A549 (cell line): ENCODE results near the gene CLCF1. TPM values are rescaled to one million over a fixed set of nuclear protein-coding genes. Genes with fewer than 3 reads are reported as not detected.

Experiments
- ATAC-seq, 2 experiments: fragments of 200-7000 bp in 1 of 2; fragments of >200 bp in 1 of 2; cut with Nextera tagmentation in 1 of 2; cut with Tn5 transposase in 1 of 2; 3 replicates each; pipeline versions ENCODE4 v1.8.0 to v1.9.1; 2018 to 2020; ENCODE audit warnings: mild to moderate bottlenecking in 1 of 2, moderate library complexity in 1 of 2
- CTCF ChIA-PET: fragments of 300-600 bp; sonication (Branson Sonifier 250); formaldehyde crosslinking; extraction: SDS; loops from one replicate; lab custom pipeline; 2021; ENCODE audit warnings: antibody characterized with exemption, inconsistent platforms; lab: Yijun Ruan, JAX
- POLR2A ChIA-PET: fragments of 350-600 bp; formaldehyde crosslinking; extraction: SDS; loops from one replicate; lab custom pipeline; 2021; ENCODE audit warnings: antibody characterized with exemption, inconsistent platforms; lab: Yijun Ruan, JAX
- DNase-seq, 2 experiments: peaks; one replicate each; pipeline versions ENCODE4 v3.0.0 to v3.0.0-alpha.2; 2011 to 2016; ENCODE audit warnings: low read depth in 1 of 2, low spot score in 1 of 2
- FAIRE-seq: peaks from 2 replicates; lab custom pipeline; 2011; peaks lifted over from hg19 to GRCh38; lab: Jason Lieb, UNC
- H3K27ac ChIP-seq, 2 experiments: fragments of >200 bp; sonication (Bioruptor Twin); formaldehyde crosslinking; 3 replicates each; pipeline ENCODE4 v1.5.1; 2016 to 2017
- H3K4me1 ChIP-seq: fragments of >200 bp; sonication (Bioruptor Twin); formaldehyde crosslinking; 3 replicates; pipeline ENCODE4 v1.6.1; 2016
- H3K4me2 ChIP-seq: fragments of >200 bp; sonication (Bioruptor Twin); formaldehyde crosslinking; 3 replicates; pipeline ENCODE4 v1.6.1; 2016
- H3K4me3 ChIP-seq: fragments of >200 bp; sonication (Bioruptor Twin); formaldehyde crosslinking; 3 replicates; pipeline ENCODE4 v1.5.1; 2016
- H3K9me3 ChIP-seq: fragments of >200 bp; sonication (Bioruptor Twin); formaldehyde crosslinking; 3 replicates; pipeline ENCODE4 v1.6.1; 2016
- CBX2 ChIP-seq: fragments of 200-600 bp; sonication (generic); IDR thresholded peaks from 2 replicates; pipeline ENCODE4 v1.6.1; 2016; ENCODE audit warnings: low read depth, mild to moderate bottlenecking, borderline replicate concordance
- CHD2 ChIP-seq: fragments of 150-350 bp; IDR thresholded peaks from 2 replicates; pipeline ENCODE4 v1.6.1; 2014; ENCODE audit warnings: low read length; ENCODE audit not compliant: partially characterized antibody
- EP300 ChIP-seq, 2 experiments: fragments of >200 bp; sonication (Bioruptor Twin); formaldehyde crosslinking; IDR thresholded peaks; 2 replicates in 1 of 2; 3 replicates in 1 of 2; pipeline ENCODE4 v1.6.1; 2016 to 2017
- ESRRA ChIP-seq: fragments of 150-350 bp; IDR thresholded peaks from 2 replicates; pipeline ENCODE4 v1.6.1; 2014; ENCODE audit warnings: mild to moderate bottlenecking, low read length, borderline replicate concordance
- FOSL2 ChIP-seq, 2 experiments: fragments of 450-650 bp in 1 of 2; fragments of >200 bp in 1 of 2; sonication (Bioruptor Twin) in 1 of 2; formaldehyde crosslinking; IDR thresholded peaks; 2 replicates each; pipeline versions ENCODE4 v1.5.0 to v1.6.1; 2016 to 2020; ENCODE audit warnings: mild to moderate bottlenecking in 1 of 2, moderate library complexity in 1 of 2
- GATA3 ChIP-seq: IDR thresholded peaks from 2 replicates; pipeline ENCODE4 v1.6.1; 2012; ENCODE audit warnings: borderline replicate concordance
- HEYL ChIP-seq: fragments of 250-450 bp; sonication (Bioruptor Pico); IDR thresholded peaks from 2 replicates; pipeline ENCODE4 v1.8.0; 2021; ENCODE audit warnings: mild to moderate bottlenecking, moderate library complexity
- HOXB13 ChIP-seq: fragments of 250-450 bp; sonication (Bioruptor Pico); IDR thresholded peaks from 2 replicates; pipeline ENCODE4 v1.5.0; 2020; ENCODE audit warnings: low read depth, mild to moderate bottlenecking, moderate library complexity
- HOXB5 ChIP-seq: fragments of 250-450 bp; sonication (Bioruptor Pico); IDR thresholded peaks from 2 replicates; pipeline ENCODE4 v1.5.0; 2020; ENCODE audit warnings: mild to moderate bottlenecking, moderate library complexity
- JUN ChIP-seq, 2 experiments: fragments of >200 bp; sonication (Bioruptor Twin); formaldehyde crosslinking; IDR thresholded peaks; 2 replicates in 1 of 2; 3 replicates in 1 of 2; pipeline ENCODE4 v1.6.1; 2016 to 2017
- JUNB ChIP-seq: fragments of >200 bp; sonication (Bioruptor Twin); formaldehyde crosslinking; IDR thresholded peaks from 2 replicates; pipeline ENCODE4 v1.6.1; 2016
- KDM1A ChIP-seq: fragments of 200-600 bp; sonication (generic); IDR thresholded peaks from 2 replicates; pipeline ENCODE4 v1.6.1; 2016; ENCODE audit warnings: low read depth, mild to moderate bottlenecking
- KDM5A ChIP-seq: fragments of 200-600 bp; sonication (generic); IDR thresholded peaks from 2 replicates; pipeline ENCODE4 v1.6.1; 2016; ENCODE audit warnings: antibody characterized with exemption, mild to moderate bottlenecking
- MAZ ChIP-seq: fragments of 150-350 bp; IDR thresholded peaks from 2 replicates; pipeline ENCODE4 v1.6.1; 2014; ENCODE audit warnings: antibody characterized with exemption, low read depth, low read length, borderline replicate concordance
- MYC ChIP-seq: IDR thresholded peaks from 2 replicates; pipeline ENCODE4 v1.6.1; 2012; ENCODE audit warnings: mild to moderate bottlenecking, inconsistent platforms, low read length, improper control_type of control experiment, borderline replicate concordance
- NFE2L2 ChIP-seq: fragments of 150-350 bp; conservative IDR thresholded peaks from 2 replicates; pipeline ENCODE4 v1.6.1; 2014; ENCODE audit warnings: low read length
- NPAS2 ChIP-seq: fragments of 250-450 bp; sonication (Bioruptor Pico); IDR thresholded peaks from 2 replicates; pipeline ENCODE4 v1.8.0; 2022; ENCODE audit warnings: mild to moderate bottlenecking, moderate library complexity, borderline replicate concordance
- NR3C1 ChIP-seq: fragments of >200 bp; sonication (Bioruptor Twin); formaldehyde crosslinking; IDR thresholded peaks from 3 replicates; pipeline ENCODE4 v1.6.1; 2017
- POLR2AphosphoS2 ChIP-seq: conservative IDR thresholded peaks from 2 replicates; pipeline ENCODE4 v1.6.1; 2012; ENCODE audit warnings: low read length, improper control_type of control experiment, inconsistent platforms
- RCOR1 ChIP-seq: fragments of 150-350 bp; IDR thresholded peaks from 2 replicates; pipeline ENCODE4 v1.6.1; 2014; ENCODE audit warnings: antibody characterized with exemption, low read length, low read depth
- SMC3 ChIP-seq: fragments of >200 bp; sonication (Bioruptor Twin); formaldehyde crosslinking; IDR thresholded peaks from 3 replicates; pipeline ENCODE4 v1.6.1; 2018; ENCODE audit warnings: inconsistent platforms
- SREBF2 ChIP-seq: fragments of 450-650 bp; IDR thresholded peaks from 2 replicates; pipeline ENCODE4 v1.6.1; 2014; ENCODE audit warnings: mild to moderate bottlenecking, moderate library complexity
- ZFP36 ChIP-seq: fragments of 450-650 bp; IDR thresholded peaks from 2 replicates; pipeline ENCODE4 v1.6.1; 2014; ENCODE audit warnings: borderline replicate concordance; ENCODE audit not compliant: partially characterized antibody
- ZNF302 ChIP-seq: fragments of 250-450 bp; sonication (Bioruptor Pico); IDR thresholded peaks from 2 replicates; pipeline ENCODE4 v1.9.0; 2021; ENCODE audit warnings: inconsistent platforms, mild to moderate bottlenecking, moderate library complexity
- ZSCAN20 ChIP-seq: fragments of 250-450 bp; sonication (Bioruptor Pico); IDR thresholded peaks from 2 replicates; pipeline ENCODE4 v1.8.0; 2022; ENCODE audit warnings: mild to moderate bottlenecking, moderate library complexity
- WGBS: methylation state at CpG from one replicate; pipeline ENCODE4 v1.1.6; 2017; ENCODE audit errors: missing lambda C conversion rate; 5-methylcytosine and 5-hydroxymethylcytosine counted together
- polyA plus RNA-seq, 4 experiments: library from polyadenylated mRNA; depleted of rRNA in 3 of 4; stranded (reverse); fragments of >200 nt; fragmentation: RNase III in 1 of 4; extraction: RNeasy Plus Mini Kit Qiagen cat#74134 plus additional on column Dnase treatment in 1 of 4; gene quantifications; 2 replicates in 3 of 4; 3 replicates in 1 of 4; pipeline ENCODE4 v1.2.3, GENCODE V29; 2011 to 2017
- TF ChIP-seq, protein P1 (sequence below): fragments of >200 bp; sonication (Bioruptor Twin); formaldehyde crosslinking; IDR thresholded peaks from 3 replicates; pipeline ENCODE4 v1.6.1; 2016
- TF ChIP-seq, protein P2 (sequence below): fragments of 150-350 bp; IDR thresholded peaks from 2 replicates; pipeline ENCODE4 v1.6.1; 2014; ENCODE audit warnings: low read depth, mild to moderate bottlenecking, low read length
- TF ChIP-seq, protein P3 (sequence below): fragments of >200 bp; sonication (Bioruptor Twin); formaldehyde crosslinking; IDR thresholded peaks from 3 replicates; pipeline ENCODE4 v1.5.1; 2016
- TF ChIP-seq, protein P4 (sequence below): IDR thresholded peaks from 2 replicates; pipeline ENCODE4 v1.6.1; 2012
- TF ChIP-seq, protein P5 (sequence below): fragments of 250-450 bp; sonication (Bioruptor Pico); IDR thresholded peaks from 2 replicates; pipeline ENCODE4 v1.5.0; 2021; ENCODE audit warnings: mild to moderate bottlenecking, moderate library complexity, borderline replicate concordance

The CLCF1 gene
- polyA plus RNA-seq, 2 of the 4 experiments (the other 2 are of a cell fraction), result 23.9 to 31.0 TPM

DNA sequence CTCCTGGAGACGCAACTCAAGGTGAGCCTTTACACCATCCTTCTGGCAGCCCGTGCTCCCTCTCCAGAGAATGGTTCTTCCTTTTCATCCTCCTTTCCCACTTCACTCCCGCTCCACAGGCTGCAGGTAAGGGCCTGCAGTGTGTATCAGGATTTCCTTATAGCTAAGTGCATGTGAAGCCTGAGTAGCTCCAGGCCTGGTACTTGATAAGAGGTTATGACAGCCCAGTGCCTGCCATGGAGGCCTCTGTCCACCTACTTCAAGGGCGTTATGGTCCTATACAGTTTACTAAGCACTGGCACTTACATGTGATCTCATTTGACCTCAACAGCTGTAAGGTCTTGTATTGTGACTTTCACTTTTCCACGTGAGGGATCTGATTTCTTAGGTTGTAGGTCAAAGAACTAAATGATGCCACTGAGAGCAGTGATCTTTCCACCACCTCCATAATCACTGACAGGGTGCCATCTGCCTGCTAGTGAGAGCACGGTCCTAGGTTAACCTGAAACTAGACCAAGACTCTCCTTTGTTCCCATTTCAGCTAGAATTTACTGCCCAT lies 52.0 kb downstream of the CLCF1 start:
- peaks cover 7% of the 10 kb centered on the region for H3K4me1 ChIP-seq
- no peak for DNase-seq
- TF ChIP-seq SREBF2 (no peak), MAZ (no peak), POLR2AphosphoS2 (no peak), ZNF302 (CRISPR knock-in tag) (no peak), ZFP36 (no peak), NFE2L2 (no peak), CHD2 (no peak), RCOR1 (no peak), HOXB5 (CRISPR knock-in tag) (no peak), JUNB (no peak), KDM1A (no peak), HOXB13 (CRISPR knock-in tag) (no peak), ESRRA (no peak), JUN (IDR thresholded peaks at IDR 0.05) (no peak), NR3C1 (no peak), KDM5A (no peak), EP300 (IDR thresholded peaks at IDR 0.05) (no peak), ZSCAN20 (CRISPR knock-in tag) (no peak)
- TF ChIP-seq, protein P1, sequence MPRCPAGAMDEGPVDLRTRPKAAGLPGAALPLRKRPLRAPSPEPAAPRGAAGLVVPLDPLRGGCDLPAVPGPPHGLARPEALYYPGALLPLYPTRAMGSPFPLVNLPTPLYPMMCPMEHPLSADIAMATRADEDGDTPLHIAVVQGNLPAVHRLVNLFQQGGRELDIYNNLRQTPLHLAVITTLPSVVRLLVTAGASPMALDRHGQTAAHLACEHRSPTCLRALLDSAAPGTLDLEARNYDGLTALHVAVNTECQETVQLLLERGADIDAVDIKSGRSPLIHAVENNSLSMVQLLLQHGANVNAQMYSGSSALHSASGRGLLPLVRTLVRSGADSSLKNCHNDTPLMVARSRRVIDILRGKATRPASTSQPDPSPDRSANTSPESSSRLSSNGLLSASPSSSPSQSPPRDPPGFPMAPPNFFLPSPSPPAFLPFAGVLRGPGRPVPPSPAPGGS, result no peak
- TF ChIP-seq, protein P2, sequence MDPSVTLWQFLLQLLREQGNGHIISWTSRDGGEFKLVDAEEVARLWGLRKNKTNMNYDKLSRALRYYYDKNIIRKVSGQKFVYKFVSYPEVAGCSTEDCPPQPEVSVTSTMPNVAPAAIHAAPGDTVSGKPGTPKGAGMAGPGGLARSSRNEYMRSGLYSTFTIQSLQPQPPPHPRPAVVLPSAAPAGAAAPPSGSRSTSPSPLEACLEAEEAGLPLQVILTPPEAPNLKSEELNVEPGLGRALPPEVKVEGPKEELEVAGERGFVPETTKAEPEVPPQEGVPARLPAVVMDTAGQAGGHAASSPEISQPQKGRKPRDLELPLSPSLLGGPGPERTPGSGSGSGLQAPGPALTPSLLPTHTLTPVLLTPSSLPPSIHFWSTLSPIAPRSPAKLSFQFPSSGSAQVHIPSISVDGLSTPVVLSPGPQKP, result no peak
- 89% methylated on average over 6 of the region's 6 CpGs for WGBS
- no peak for ATAC-seq
- H3K4me3 ChIP-seq, result no peak overlapping the region
- no peak overlapping the region for H3K4me2 ChIP-seq
- ChIA-PET CTCF (interaction anchor here (0.6 to 12.3 kb wide), 11 partner anchors 10 to 61 kb away, joined by 3 to 178 read pairs (median 8); partner anchors contain the start of gene GRK2), POLR2A (no interaction called here)
- H3K27ac ChIP-seq, result no peak overlapping the region
- FAIRE-seq, result no peak
- no peaks in the 10 kb centered on the region for H3K9me3 ChIP-seq

DNA sequence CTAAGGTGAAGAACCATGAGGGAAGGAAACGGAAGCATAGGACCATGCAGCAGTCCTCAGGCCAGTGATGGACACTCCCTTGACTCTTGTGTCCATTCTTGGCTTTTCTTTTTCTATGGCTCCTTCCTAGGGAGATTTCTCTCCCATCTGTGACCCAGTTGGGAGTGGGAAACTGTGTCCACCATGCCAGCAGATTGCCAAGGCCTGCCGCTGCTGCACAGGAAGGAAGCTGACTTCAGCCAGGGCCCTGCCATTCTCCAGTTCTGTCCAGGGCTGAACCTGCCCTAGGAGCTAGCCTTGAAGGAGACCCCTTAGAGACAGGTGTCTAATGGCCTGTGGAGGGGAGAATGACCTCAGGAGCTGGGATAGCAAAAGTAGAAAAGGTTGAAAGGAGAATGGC lies 52.7 kb downstream of the CLCF1 start:
- TF ChIP-seq FOSL2 (IDR thresholded peaks at IDR 0.05) (no peak), FOSL2 (CRISPR knock-in tag; IDR thresholded peaks at IDR 0.05) (no peak), RCOR1 (no peak), NPAS2 (CRISPR knock-in tag) (no peak), MYC (no peak), CBX2 (no peak), CHD2 (no peak), EP300 (IDR thresholded peaks at IDR 0.05) (no peak), SMC3 (no peak), GATA3 (no peak), HEYL (CRISPR knock-in tag) (no peak)
- TF ChIP-seq, protein P3, sequence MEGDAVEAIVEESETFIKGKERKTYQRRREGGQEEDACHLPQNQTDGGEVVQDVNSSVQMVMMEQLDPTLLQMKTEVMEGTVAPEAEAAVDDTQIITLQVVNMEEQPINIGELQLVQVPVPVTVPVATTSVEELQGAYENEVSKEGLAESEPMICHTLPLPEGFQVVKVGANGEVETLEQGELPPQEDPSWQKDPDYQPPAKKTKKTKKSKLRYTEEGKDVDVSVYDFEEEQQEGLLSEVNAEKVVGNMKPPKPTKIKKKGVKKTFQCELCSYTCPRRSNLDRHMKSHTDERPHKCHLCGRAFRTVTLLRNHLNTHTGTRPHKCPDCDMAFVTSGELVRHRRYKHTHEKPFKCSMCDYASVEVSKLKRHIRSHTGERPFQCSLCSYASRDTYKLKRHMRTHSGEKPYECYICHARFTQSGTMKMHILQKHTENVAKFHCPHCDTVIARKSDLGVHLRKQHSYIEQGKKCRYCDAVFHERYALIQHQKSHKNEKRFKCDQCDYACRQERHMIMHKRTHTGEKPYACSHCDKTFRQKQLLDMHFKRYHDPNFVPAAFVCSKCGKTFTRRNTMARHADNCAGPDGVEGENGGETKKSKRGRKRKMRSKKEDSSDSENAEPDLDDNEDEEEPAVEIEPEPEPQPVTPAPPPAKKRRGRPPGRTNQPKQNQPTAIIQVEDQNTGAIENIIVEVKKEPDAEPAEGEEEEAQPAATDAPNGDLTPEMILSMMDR, result no peak
- TF ChIP-seq, protein P4, sequence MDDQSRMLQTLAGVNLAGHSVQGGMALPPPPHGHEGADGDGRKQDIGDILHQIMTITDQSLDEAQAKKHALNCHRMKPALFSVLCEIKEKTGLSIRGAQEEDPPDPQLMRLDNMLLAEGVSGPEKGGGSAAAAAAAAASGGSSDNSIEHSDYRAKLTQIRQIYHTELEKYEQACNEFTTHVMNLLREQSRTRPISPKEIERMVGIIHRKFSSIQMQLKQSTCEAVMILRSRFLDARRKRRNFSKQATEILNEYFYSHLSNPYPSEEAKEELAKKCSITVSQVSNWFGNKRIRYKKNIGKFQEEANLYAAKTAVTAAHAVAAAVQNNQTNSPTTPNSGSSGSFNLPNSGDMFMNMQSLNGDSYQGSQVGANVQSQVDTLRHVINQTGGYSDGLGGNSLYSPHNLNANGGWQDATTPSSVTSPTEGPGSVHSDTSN, result no peak
- TF ChIP-seq, protein P5, sequence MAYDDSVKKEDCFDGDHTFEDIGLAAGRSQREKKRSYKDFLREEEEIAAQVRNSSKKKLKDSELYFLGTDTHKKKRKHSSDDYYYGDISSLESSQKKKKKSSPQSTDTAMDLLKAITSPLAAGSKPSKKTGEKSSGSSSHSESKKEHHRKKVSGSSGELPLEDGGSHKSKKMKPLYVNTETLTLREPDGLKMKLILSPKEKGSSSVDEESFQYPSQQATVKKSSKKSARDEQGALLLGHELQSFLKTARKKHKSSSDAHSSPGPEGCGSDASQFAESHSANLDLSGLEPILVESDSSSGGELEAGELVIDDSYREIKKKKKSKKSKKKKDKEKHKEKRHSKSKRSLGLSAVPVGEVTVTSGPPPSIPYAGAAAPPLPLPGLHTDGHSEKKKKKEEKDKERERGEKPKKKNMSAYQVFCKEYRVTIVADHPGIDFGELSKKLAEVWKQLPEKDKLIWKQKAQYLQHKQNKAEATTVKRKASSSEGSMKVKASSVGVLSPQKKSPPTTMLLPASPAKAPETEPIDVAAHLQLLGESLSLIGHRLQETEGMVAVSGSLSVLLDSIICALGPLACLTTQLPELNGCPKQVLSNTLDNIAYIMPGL (CRISPR knock-in tag), result no peak
- TF ChIP-seq, all 56 proteins: peak for 0
- CTCF ChIA-PET, result interaction anchor here (0.5 to 12.3 kb wide), 10 partner anchors 11 to 340 kb away, joined by 3 to 178 read pairs (median 9); partner anchors contain the start of gene POLD4
- H3K4me3 ChIP-seq, result no peak overlapping the region
- DNase-seq, result no peak
- no peak for FAIRE-seq
- POLR2A ChIA-PET, result no interaction called here
- H3K9me3 ChIP-seq, result no peaks in the 10 kb centered on the region
- peaks cover 7% of the 10 kb centered on the region for H3K4me1 ChIP-seq
- WGBS, result 95% methylated on average over 2 of the region's 2 CpGs
- no peak for ATAC-seq
- H3K27ac ChIP-seq, result no peak overlapping the region
- H3K4me2 ChIP-seq, result no peak overlapping the region
